HUES6 (cell line): ENCODE measurements around the gene SMARCA2.

Experiments
- H3K27ac ChIP-seq: 2 replicates; pipeline ENCODE4 v1.7.0; 2013; ENCODE audit warnings: low read depth, mild to moderate bottlenecking, low read length, inconsistent platforms
- H3K27me3 ChIP-seq: 2 replicates; pipeline ENCODE4 v1.6.1; 2013; ENCODE audit warnings: low read length; ENCODE audit not compliant: control insufficient read depth, insufficient read depth
- H3K36me3 ChIP-seq: 2 replicates; pipeline ENCODE4 v1.6.1; 2013; ENCODE audit warnings: low read length; ENCODE audit not compliant: control insufficient read depth, insufficient read depth
- H3K4me1 ChIP-seq: 2 replicates; pipeline ENCODE4 v1.6.1; 2013; ENCODE audit warnings: low read length; ENCODE audit not compliant: control insufficient read depth, insufficient read depth
- H3K4me3 ChIP-seq: 2 replicates; pipeline ENCODE4 v1.5.1; 2013; ENCODE audit warnings: low read depth, low read length
- H3K9ac ChIP-seq: one replicate; pipeline ENCODE4 v1.6.1; 2013; ENCODE audit warnings: mild to moderate bottlenecking, low read length
- H3K9me3 ChIP-seq: 2 replicates; pipeline ENCODE4 v1.6.1; 2013; ENCODE audit warnings: low read depth, low read length; ENCODE audit not compliant: control insufficient read depth, insufficient read depth

The SMARCA2 gene

DNA sequence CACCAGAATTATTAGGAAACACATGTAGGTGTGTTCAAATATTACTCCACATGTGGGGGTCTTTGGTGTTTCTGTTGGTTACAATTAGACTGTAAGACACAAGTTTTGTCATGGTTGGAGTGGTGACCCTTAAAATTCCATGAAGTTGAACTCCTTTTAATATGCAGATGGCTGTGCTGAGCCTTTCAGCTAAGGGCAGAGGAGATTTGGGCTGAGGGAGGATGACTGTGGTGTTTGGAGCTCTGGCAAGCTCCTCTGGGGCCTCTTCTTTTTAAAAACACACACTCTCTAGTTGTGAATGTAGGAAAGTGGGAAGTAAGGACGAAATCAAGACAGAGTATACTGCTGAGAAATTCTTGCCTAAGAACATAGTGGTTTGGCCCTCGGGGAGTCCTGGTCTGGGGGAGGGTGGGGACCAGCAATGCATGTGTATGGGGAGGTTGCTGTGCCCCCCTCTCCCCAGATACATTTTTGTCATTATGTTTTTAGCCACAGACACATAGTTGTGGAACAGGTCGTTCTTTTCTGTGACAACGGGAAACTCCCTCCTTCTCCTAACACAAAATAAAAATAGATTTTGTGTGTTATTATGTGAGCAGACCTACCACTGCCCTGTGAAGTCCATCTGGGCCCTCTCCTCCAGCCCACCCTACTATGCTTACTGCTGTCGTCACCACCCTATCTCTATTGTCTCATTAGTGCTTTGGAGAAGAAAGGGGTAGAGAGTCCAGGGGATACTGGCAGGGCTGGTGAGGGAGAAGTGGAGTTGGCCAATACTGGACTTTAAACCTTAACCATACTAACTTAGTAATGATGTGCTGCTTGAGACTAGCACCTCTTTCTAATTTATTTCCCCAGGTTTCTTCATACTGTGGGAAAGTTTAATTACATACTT is 10.0 kb downstream of the SMARCA2 start:
- Histone ChIP-seq H3K4me1 (peaks cover 42% of the 10 kb centered on the region), H3K27ac (0 out of 2 replicates have a peak overlapping the region, but pooled peaks have one; percentile 29), H3K36me3 (no peaks in the 10 kb centered on the region)

DNA sequence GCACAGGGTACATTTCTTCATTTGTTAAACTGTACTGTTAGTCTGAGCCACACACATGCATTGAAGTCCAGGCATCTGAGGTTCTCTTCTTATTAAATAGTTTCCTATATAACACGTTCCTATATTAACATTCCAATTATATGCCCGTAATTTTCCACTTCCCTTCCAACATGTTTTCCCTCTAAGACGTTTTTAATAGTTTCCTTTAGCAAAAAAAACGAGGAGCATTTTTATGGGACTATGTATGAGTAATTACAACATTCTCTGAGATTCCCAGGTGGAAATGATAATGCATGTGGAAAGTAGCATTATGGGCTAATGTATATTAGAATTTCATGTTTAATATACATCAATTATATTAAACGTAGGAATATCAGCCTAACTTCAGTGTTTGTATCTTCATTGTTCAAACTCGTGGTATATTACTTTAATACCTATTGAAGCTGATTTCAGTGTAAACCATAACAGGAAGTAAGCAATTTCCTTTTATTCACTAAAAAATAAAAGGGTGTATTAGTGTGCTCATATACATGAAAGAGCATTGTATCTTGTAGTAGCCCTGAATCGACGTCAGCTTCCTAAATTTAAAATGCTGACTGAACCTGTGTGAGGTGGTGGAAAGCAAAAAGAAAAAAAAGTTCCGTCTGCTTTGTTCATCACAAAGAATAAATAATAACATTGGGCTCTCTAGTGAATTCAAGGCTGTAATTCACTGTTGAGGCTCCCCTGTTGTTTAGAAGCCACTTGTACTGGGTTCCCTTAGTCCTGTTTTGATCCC is 11.3 kb downstream of the SMARCA2 start:
- H3K9me3 ChIP-seq = no peaks in the 10 kb centered on the region
- no peak overlapping the region for H3K9ac ChIP-seq

More for the DNA sequence above, 10.0 kb downstream of the SMARCA2 start:
- H3K9ac ChIP-seq = no peak overlapping the region
- H3K27me3 ChIP-seq = peaks cover 1% of the 10 kb centered on the region; the same call in 1 of the 2 replicates
- no peak overlapping the region for H3K4me3 ChIP-seq
- no peaks in the 10 kb centered on the region for H3K9me3 ChIP-seq

DNA sequence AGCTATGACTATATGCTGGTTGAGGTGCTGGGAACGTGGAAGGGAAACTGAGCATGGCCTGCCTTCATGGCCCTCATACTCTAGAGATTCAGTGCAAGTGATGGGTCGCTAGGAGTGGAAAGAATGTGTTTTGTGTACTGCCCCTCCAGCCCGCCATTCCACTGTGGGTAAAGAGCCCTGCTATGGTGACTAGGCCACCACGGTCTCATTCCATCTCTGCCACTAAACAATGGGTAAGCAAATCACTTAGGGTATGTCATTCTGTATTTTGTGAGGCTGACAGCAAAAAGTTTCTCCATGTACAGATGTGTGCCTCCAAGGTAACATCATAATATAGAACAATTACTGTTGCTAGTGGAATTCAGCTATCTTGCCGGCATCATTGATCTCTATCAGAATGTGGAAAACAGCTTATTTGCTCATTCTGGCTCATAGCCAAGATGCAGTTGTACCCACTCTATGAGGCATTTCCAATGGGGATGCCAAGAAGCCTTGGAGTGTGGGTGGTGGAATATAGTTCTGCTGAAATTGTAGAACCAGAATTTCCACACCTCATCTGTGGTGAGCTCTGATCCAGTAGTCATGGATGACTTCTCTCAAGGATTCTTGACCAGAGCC is 12.5 kb downstream of the SMARCA2 start:
- no peaks in the 10 kb centered on the region for H3K27me3 ChIP-seq
- H3K4me1 ChIP-seq = peaks cover 28% of the 10 kb centered on the region
- H3K9ac ChIP-seq = no peak overlapping the region
- no peaks in the 10 kb centered on the region for H3K36me3 ChIP-seq
- H3K4me3 ChIP-seq = no peak overlapping the region
- H3K27ac ChIP-seq = no peak overlapping the region
- H3K9me3 ChIP-seq = no peaks in the 10 kb centered on the region

More for the DNA sequence above, 11.3 kb downstream of the SMARCA2 start:
- Histone ChIP-seq H3K4me3 (no peak overlapping the region), H3K4me1 (peaks cover 40% of the 10 kb centered on the region), H3K27me3 (no peaks in the 10 kb centered on the region), H3K36me3 (no peaks in the 10 kb centered on the region), H3K27ac (no peak overlapping the region)

DNA sequence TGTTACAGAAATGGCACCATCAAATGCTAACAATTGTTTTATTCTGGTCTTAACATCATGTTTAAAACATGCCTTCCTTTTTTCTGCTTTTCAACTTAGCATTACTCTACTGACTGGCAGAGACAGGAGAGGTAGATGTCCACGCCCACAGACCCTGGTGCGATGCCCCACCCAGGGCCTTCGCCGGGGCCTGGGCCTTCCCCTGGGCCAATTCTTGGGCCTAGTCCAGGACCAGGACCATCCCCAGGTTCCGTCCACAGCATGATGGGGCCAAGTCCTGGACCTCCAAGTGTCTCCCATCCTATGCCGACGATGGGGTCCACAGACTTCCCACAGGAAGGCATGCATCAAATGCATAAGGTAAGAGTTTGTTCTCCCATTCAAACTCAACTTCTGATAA is 13.7 kb downstream of the SMARCA2 start:
- peaks cover 15% of the 10 kb centered on the region for H3K4me1 ChIP-seq
- H3K9ac ChIP-seq = no peak overlapping the region
- no peak overlapping the region for H3K27ac ChIP-seq
- peaks cover 6% of the 10 kb centered on the region; the same call in 1 of the 2 replicates for H3K36me3 ChIP-seq
- H3K9me3 ChIP-seq = no peaks in the 10 kb centered on the region
- no peaks in the 10 kb centered on the region for H3K27me3 ChIP-seq
- no peak overlapping the region for H3K4me3 ChIP-seq

DNA sequence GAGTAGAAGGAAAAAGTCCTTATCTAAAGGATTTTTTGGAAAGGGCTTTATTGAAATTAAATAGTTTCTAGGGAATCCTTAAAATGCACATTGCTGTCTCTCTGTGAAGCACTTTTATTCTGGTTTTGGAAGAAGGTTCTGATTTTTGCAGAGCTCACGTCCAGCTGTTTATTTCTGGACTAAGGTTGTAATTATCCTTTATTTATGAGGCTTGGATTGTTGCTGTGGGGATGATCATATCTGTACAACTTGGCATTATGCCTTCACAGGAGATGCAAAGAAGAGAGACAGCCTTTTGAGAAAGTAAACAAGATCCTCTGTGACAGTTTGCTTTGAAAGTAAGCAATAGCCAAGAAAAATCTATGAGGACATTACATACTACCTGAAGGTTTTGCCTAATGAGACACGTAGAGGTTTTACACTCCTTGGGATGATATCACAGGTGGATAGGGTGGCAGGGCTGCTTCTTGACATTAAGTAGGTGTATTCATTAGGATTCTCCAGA is 14.6 kb downstream of the SMARCA2 start:
- no peak overlapping the region for H3K4me3 ChIP-seq
- H3K9me3 ChIP-seq = no peaks in the 10 kb centered on the region
- peaks cover 9% of the 10 kb centered on the region; the same call in 1 of the 2 replicates for H3K36me3 ChIP-seq
- peaks cover 8% of the 10 kb centered on the region for H3K4me1 ChIP-seq
- H3K27me3 ChIP-seq = no peaks in the 10 kb centered on the region
- H3K9ac ChIP-seq = no peak overlapping the region
- no peak overlapping the region for H3K27ac ChIP-seq

DNA sequence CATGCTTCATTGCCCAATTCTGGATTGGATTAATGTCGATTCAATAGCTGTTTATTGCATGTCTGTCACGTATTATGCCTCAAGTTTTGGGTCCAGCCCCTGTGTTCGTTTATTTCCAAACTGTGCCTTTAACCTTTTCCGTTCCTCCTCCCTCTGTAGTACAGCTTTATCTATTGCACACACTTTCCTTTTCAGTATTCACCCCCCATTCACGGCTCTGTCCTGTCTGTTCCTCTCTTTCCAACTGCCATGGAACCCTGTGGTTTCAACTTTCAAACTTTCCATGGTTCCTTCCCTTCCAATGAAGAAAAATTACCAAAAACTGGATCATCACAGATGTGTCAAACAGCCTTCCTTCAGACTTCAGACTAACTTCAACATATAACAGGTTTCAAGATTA is 17.1 kb downstream of the SMARCA2 start:
- Histone ChIP-seq H3K36me3 (peaks cover 9% of the 10 kb centered on the region; the same call in 1 of the 2 replicates), H3K9me3 (no peaks in the 10 kb centered on the region), H3K9ac (no peak overlapping the region)

DNA sequence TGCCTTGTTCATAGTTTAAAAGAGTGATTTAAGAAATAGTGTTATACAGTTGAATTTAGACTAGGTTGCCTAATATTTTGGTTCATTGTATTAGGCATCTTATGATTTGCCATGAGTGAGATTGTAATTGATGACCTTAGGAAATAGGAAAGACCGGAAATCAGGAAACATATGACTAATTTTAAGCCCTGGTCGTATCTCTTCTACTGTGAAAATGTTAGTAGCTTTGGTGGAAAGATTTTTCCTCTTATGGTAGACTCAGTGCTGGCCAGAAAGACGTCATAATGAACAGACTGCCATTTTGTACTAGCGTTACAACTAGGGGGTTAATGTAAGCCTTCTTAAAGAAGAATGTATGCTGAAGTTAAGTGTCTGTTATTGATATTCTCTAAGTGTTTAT is 21.7 kb downstream of the SMARCA2 start:
- H3K4me1 ChIP-seq = no peaks in the 10 kb centered on the region; the same call in 1 of the 2 replicates
- no peaks in the 10 kb centered on the region for H3K9me3 ChIP-seq
- no peak overlapping the region for H3K4me3 ChIP-seq
- peaks cover 13% of the 10 kb centered on the region for H3K36me3 ChIP-seq
- H3K27me3 ChIP-seq = no peaks in the 10 kb centered on the region
- no peak overlapping the region for H3K9ac ChIP-seq
- H3K27ac ChIP-seq = no peak overlapping the region

More for the DNA sequence above, 17.1 kb downstream of the SMARCA2 start:
- H3K27me3 ChIP-seq = no peaks in the 10 kb centered on the region
- no peaks in the 10 kb centered on the region for H3K4me1 ChIP-seq
- no peak overlapping the region for H3K27ac ChIP-seq
- H3K4me3 ChIP-seq = no peak overlapping the region

DNA sequence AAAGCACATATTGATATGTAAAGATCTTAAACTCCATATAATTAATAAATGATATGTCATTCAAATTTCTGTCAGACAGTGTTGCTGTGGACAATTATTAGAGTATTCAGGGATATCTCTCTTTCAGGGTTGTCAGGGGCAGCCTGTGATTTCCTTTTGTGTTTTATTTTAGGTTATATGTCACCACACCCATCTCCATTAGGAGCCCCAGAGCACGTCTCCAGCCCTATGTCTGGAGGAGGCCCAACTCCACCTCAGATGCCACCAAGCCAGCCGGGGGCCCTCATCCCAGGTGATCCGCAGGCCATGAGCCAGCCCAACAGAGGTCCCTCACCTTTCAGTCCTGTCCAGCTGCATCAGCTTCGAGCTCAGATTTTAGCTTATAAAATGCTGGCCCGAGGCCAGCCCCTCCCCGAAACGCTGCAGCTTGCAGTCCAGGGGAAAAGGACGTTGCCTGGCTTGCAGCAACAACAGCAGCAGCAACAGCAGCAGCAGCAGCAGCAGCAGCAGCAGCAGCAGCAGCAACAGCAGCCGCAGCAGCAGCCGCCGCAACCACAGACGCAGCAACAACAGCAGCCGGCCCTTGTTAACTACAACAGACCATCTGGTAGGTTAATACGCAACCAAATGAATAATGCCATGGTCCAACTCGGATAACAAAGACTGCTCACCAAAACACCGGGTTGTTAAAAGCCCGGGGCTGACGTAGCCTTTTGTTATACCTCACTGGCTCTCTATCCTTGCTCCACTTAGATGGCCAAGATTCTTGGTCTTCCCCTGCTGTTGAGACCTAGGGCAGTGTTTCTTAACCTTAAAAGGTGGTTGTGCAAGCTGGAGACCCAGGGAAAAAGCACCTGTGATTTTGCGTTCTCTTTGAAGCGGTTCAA is 24.4 kb downstream of the SMARCA2 start:
- Histone ChIP-seq H3K4me1 (peaks cover 8% of the 10 kb centered on the region), H3K27me3 (no peaks in the 10 kb centered on the region), H3K9me3 (no peaks in the 10 kb centered on the region), H3K27ac (no peak overlapping the region), H3K36me3 (peaks cover 6% of the 10 kb centered on the region), H3K9ac (no peak overlapping the region), H3K4me3 (no peak overlapping the region)

DNA sequence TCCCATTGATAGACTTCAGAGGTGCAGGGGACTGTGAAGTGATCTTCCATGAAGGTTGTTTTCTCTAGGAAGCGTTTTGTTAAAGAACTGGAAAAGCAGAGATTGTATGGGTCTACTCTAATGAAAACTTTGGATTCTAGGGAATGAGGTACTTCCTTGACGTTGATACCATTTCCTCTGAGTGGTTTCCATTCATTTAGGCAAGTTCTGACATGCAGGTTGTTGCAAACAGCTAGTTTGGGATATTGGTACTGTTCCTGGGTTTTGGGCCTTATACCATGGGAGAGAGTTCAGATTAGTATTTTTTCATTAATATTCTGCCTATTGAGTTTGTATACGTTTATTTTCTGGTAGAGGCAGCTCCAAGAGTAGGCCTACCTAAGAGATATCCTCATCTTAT is 25.7 kb downstream of the SMARCA2 start:
- Histone ChIP-seq H3K9ac (no peak overlapping the region), H3K9me3 (no peaks in the 10 kb centered on the region), H3K36me3 (peaks cover 6% of the 10 kb centered on the region), H3K4me1 (peaks cover 8% of the 10 kb centered on the region), H3K27me3 (peaks cover 3% of the 10 kb centered on the region; the same call in 1 of the 2 replicates), H3K4me3 (no peak overlapping the region), H3K27ac (no peak overlapping the region)

DNA sequence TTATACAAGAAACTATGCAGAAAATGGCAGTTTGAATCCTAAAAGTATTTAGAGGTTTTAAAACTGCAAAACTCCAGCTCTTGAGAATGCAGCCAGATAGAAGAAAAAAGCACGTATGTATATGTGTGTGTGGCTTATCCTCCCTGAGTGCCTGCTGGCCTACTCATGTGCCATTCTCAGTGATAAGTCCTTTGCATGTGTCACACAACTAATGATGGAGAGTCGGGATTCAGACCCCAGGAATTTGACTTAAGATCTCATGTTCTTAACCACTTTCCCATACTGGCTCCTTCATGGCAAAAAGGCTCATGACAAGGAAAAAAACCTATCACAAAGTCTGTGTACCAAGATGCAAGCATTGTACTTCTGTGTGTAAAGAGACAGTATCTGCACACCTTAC is 26.6 kb downstream of the SMARCA2 start:
- peaks cover 6% of the 10 kb centered on the region for H3K36me3 ChIP-seq
- H3K9me3 ChIP-seq = no peaks in the 10 kb centered on the region
- H3K4me3 ChIP-seq = no peak overlapping the region

More for the DNA sequence above, 26.6 kb downstream of the SMARCA2 start:
- H3K27me3 ChIP-seq = peaks cover 12% of the 10 kb centered on the region
- H3K27ac ChIP-seq = no peak overlapping the region
- peaks cover 8% of the 10 kb centered on the region for H3K4me1 ChIP-seq
- no peak overlapping the region for H3K9ac ChIP-seq
